Trophoblast cell (in vitro differentiated cells and primary cell): ENCODE measurements around the gene VPS13C.

Experiments used
- DNase-seq, 2 donors: peaks; one replicate each; pipeline ENCODE4 v3.0.0-alpha.2; 2016
- H2AFZ ChIP-seq: 2 replicates; pipeline ENCODE4 v1.6.1; 2013; ENCODE audit warnings: low read length, moderate library complexity, mild to moderate bottlenecking; ENCODE audit not compliant: insufficient read depth, poor library complexity
- H2AK5ac ChIP-seq: 2 replicates; pipeline ENCODE4 v1.6.1; 2013; ENCODE audit warnings: mild to moderate bottlenecking, low read length
- H2BK120ac ChIP-seq: 2 replicates; pipeline ENCODE4 v1.6.1; 2013; ENCODE audit warnings: low read length, mild to moderate bottlenecking, moderate library complexity; ENCODE audit not compliant: insufficient read depth, poor library complexity
- H2BK12ac ChIP-seq: 2 replicates; pipeline ENCODE4 v1.6.1; 2013; ENCODE audit warnings: mild to moderate bottlenecking, low read length, moderate library complexity
- H2BK5ac ChIP-seq: 2 replicates; pipeline ENCODE4 v1.6.1; 2013; ENCODE audit warnings: low read length, low read depth, moderate library complexity, mild to moderate bottlenecking; ENCODE audit not compliant: poor library complexity
- H3K14ac ChIP-seq: 2 replicates; pipeline ENCODE4 v1.6.1; 2013; ENCODE audit warnings: mild to moderate bottlenecking, low read length
- H3K18ac ChIP-seq: 2 replicates; pipeline ENCODE4 v1.6.1; 2013; ENCODE audit warnings: mild to moderate bottlenecking, low read length
- H3K23ac ChIP-seq: 2 replicates; pipeline ENCODE4 v1.6.1; 2013; ENCODE audit warnings: low read length
- H3K27ac ChIP-seq: 2 replicates; pipeline ENCODE4 v1.5.1; 2013; ENCODE audit warnings: low read depth, mild to moderate bottlenecking, inconsistent platforms, low read length, moderate library complexity
- H3K27me3 ChIP-seq: 2 replicates; pipeline ENCODE4 v1.6.1; 2013; ENCODE audit warnings: inconsistent platforms, mild to moderate bottlenecking, low read length, moderate library complexity; ENCODE audit not compliant: insufficient read depth
- H3K36me3 ChIP-seq, 2 experiments: 1 replicate in 1 of 2; 2 replicates in 1 of 2; pipeline ENCODE4 v1.6.1; 2013; ENCODE audit warnings: low read length in 2 of 2, mild to moderate bottlenecking in 2 of 2, moderate library complexity in 1 of 2; ENCODE audit not compliant: insufficient read depth in 2 of 2, control insufficient read depth in 1 of 2
- H3K4ac ChIP-seq: 2 replicates; pipeline ENCODE4 v1.6.1; 2013; ENCODE audit warnings: low read depth, mild to moderate bottlenecking, low read length, moderate library complexity
- H3K4me1 ChIP-seq, 2 experiments: 1 replicate in 1 of 2; 2 replicates in 1 of 2; pipeline ENCODE4 v1.6.1; 2013; ENCODE audit warnings: low read length in 2 of 2, mild to moderate bottlenecking in 2 of 2, moderate library complexity in 1 of 2; ENCODE audit not compliant: insufficient read depth in 2 of 2, control insufficient read depth in 1 of 2
- H3K4me2 ChIP-seq: 2 replicates; pipeline ENCODE4 v1.6.1; 2013; ENCODE audit warnings: inconsistent platforms, mild to moderate bottlenecking, low read length, moderate library complexity
- H3K4me3 ChIP-seq: 2 replicates; pipeline ENCODE4 v1.5.1; 2013; ENCODE audit warnings: mild to moderate bottlenecking, low read depth, low read length, inconsistent platforms
- H3K79me1 ChIP-seq: one replicate; pipeline ENCODE4 v1.6.1; 2013; ENCODE audit warnings: low read length
- H3K79me2 ChIP-seq: 2 replicates; pipeline ENCODE4 v1.6.1; 2013; ENCODE audit warnings: low read length, mild to moderate bottlenecking; ENCODE audit not compliant: control insufficient read depth, insufficient read depth, poor library complexity
- H3K9ac ChIP-seq: 2 replicates; pipeline ENCODE4 v1.6.1; 2013; ENCODE audit warnings: mild to moderate bottlenecking, low read length
- H3K9me3 ChIP-seq: 2 replicates; pipeline ENCODE4 v1.6.1; 2013; ENCODE audit warnings: low read depth, mild to moderate bottlenecking, control low read depth, inconsistent platforms, low read length; ENCODE audit not compliant: insufficient read depth
- H4K12ac ChIP-seq: 2 replicates; pipeline ENCODE4 v1.6.1; 2013; ENCODE audit warnings: low read depth, mild to moderate bottlenecking, low read length, moderate library complexity
- H4K8ac ChIP-seq: 2 replicates; pipeline ENCODE4 v1.6.1; 2013; ENCODE audit warnings: low read depth, mild to moderate bottlenecking, low read length, moderate library complexity
- H4K91ac ChIP-seq: one replicate; pipeline ENCODE4 v1.6.1; 2013; ENCODE audit warnings: low read depth, mild to moderate bottlenecking, low read length, moderate library complexity
- WGBS: extraction: QIAGEN DNeasy Blood & Tissue Kit; methylation state at CpG from one replicate; pipeline ENCODE4 v1.1.7; 2013; ENCODE audit warnings: missing lambda C conversion rate; ENCODE audit not compliant: insufficient read length, insufficient coverage; ENCODE audit errors: extremely low coverage; 5-methylcytosine and 5-hydroxymethylcytosine counted together

VPS13C gene

DNA sequence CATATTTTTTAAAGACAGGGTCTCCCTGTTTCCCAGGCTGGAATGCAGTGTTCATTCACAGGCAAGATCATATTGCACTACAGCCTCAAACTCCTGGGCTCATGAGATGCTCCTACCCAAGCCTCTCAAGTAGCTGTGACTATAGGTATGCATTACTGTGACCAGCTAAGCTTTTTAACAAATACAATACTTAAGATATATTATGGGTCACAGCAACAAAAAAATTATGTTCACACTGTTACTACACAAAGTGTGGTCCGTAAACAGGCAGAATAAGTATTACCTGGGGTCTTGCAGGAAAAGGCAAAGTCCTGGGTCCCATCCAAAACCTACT is 152.5 kb downstream of the VPS13C start:
- Histone ChIP-seq H3K79me1 (no peaks in the 10 kb centered on the region), H3K79me2 (no peaks in the 10 kb centered on the region), H3K4me3 (no peak overlapping the region), H4K91ac (no peak overlapping the region), H4K8ac (no peak overlapping the region), H3K4me2 (no peak overlapping the region), H3K4ac (no peak overlapping the region), H3K14ac (no peak overlapping the region), H3K18ac (no peak overlapping the region), H2AFZ (no peak overlapping the region), H3K27ac (no peak overlapping the region), H3K27me3 (no peaks in the 10 kb centered on the region), H2BK120ac (no peak overlapping the region), H4K12ac (no peak overlapping the region), H3K23ac (no peak overlapping the region), H3K9ac (no peak overlapping the region), H3K36me3 (peaks cover 0 to 2% of the 10 kb centered on the region in 2 experiments), H2AK5ac (no peak overlapping the region), H2BK12ac (no peak overlapping the region), H3K4me1 (no peaks in the 10 kb centered on the region), H2BK5ac (no peak overlapping the region), H3K9me3 (no peaks in the 10 kb centered on the region)
- DNase-seq: no peak
- WGBS: no CpG with 5 or more reads among the region's 1 CpG

DNA sequence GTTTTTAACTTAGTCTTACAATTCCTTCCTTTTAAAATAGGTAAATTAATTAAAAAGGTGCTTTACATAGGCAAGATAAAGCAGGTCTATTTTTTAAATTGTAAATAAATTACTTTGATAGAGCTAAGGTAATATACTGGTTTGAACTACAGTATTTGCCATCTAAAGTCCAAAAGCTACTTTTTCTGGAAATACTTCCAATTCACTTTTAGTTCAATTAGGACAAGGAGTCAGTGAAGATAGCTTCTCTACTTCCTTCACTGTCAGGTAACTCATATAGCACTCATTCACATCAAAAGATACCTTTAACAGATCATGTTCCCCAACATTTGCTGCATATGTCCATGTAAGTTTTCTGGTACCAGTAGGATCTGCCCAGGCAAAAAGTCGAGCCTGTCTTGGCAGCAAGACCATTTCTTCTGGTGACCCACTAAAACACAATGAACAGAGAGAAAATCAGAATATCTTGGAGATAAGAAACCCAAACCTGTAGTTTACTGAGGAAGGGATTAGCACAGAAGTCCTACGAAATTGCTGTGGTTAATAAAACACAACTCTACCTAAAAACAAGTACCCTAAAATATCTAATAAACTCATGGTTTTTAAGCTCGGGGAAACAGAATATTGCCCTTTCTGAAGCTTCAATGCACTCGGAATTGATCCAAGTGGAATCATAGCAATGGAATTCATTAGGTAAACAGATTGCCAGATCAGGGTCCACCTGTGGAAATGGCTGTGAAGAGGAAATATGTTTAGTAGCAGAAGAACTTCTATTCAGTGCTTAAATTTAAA is 153.1 kb downstream of the VPS13C start:
- Histone ChIP-seq H3K27me3 (no peaks in the 10 kb centered on the region), H4K12ac (no peak overlapping the region), H2BK5ac (no peak overlapping the region), H3K4me3 (no peak overlapping the region), H2BK12ac (no peak overlapping the region), H3K9me3 (no peaks in the 10 kb centered on the region), H3K4ac (no peak overlapping the region), H4K91ac (no peak overlapping the region), H3K79me1 (no peaks in the 10 kb centered on the region), H3K36me3 (peaks cover 0 to 2% of the 10 kb centered on the region in 2 experiments), H3K9ac (no peak overlapping the region), H3K18ac (no peak overlapping the region), H2BK120ac (no peak overlapping the region), H2AK5ac (no peak overlapping the region), H3K79me2 (no peaks in the 10 kb centered on the region), H3K27ac (no peak overlapping the region), H4K8ac (no peak overlapping the region), H3K23ac (no peak overlapping the region), H2AFZ (no peak overlapping the region), H3K14ac (no peak overlapping the region), H3K4me2 (no peak overlapping the region), H3K4me1 (no peaks in the 10 kb centered on the region)
- no CpG with 5 or more reads among the region's 4 CpGs for WGBS
- no peak for DNase-seq

GRCh38 chr15:61893146-61893545 is 167.1 kb downstream of the VPS13C start:
- H3K4me1 ChIP-seq: no peaks in the 10 kb centered on the region
- no peak overlapping the region for H2BK120ac ChIP-seq
- no peak overlapping the region for H3K4ac ChIP-seq
- no peaks in the 10 kb centered on the region for H3K79me2 ChIP-seq
- H2AFZ ChIP-seq: no peak overlapping the region
- H3K27me3 ChIP-seq: no peaks in the 10 kb centered on the region
- H3K18ac ChIP-seq: no peak overlapping the region
- peaks cover 0 to 3% of the 10 kb centered on the region in 2 experiments for H3K36me3 ChIP-seq
- no peaks in the 10 kb centered on the region for H3K9me3 ChIP-seq
- no peak overlapping the region for H3K14ac ChIP-seq
- no peak overlapping the region for H4K91ac ChIP-seq
- H3K4me3 ChIP-seq: no peak overlapping the region
- DNase-seq: no peak
- no peak overlapping the region for H4K8ac ChIP-seq
- no peak overlapping the region for H3K4me2 ChIP-seq
- H3K27ac ChIP-seq: no peak overlapping the region
- H2AK5ac ChIP-seq: no peak overlapping the region
- no peak overlapping the region for H4K12ac ChIP-seq
- H2BK5ac ChIP-seq: no peak overlapping the region
- no peak overlapping the region for H3K23ac ChIP-seq
- H3K79me1 ChIP-seq: no peaks in the 10 kb centered on the region
- H2BK12ac ChIP-seq: no peak overlapping the region
- no peak overlapping the region for H3K9ac ChIP-seq

- Histone ChIP-seq H4K91ac (no peak overlapping the region), H3K4me1 (no peaks in the 10 kb centered on the region), H2BK5ac (no peak overlapping the region), H2BK120ac (no peak overlapping the region), H2BK12ac (no peak overlapping the region), H4K8ac (no peak overlapping the region), H2AFZ (no peak overlapping the region), H3K9ac (no peak overlapping the region), H3K14ac (no peak overlapping the region), H3K23ac (no peak overlapping the region), H4K12ac (no peak overlapping the region), H3K79me2 (no peaks in the 10 kb centered on the region), H3K27ac (no peak overlapping the region), H3K18ac (no peak overlapping the region), H3K27me3 (no peaks in the 10 kb centered on the region), H3K4me2 (no peak overlapping the region), H3K36me3 (peaks cover 0 to 3% of the 10 kb centered on the region in 2 experiments), H2AK5ac (no peak overlapping the region), H3K79me1 (no peaks in the 10 kb centered on the region), H3K4ac (no peak overlapping the region), H3K9me3 (no peaks in the 10 kb centered on the region), H3K4me3 (no peak overlapping the region)
- no peak for DNase-seq
- WGBS: no CpG with 5 or more reads among the region's 1 CpG
Measured at GRCh38 chr15:61892140-61892539, 168.1 kb downstream of the VPS13C start.
